CD4-positive, alpha-beta T cell (primary cell): Measurements from ENCODE around the gene PRKAR1B. TPM values are rescaled to one million over a fixed set of nuclear protein-coding genes. Genes with fewer than 3 reads are reported as not detected.

ENCODE experiments used
- ATAC-seq: fragments of 200-7000 bp; cut with Tn5 transposase; one replicate; pipeline ENCODE4 v1.10.0; 2022; ENCODE audit warnings: mild to moderate bottlenecking; ENCODE audit not compliant: poor library complexity
- CTCF ChIA-PET: fragments of 350-600 bp; sonication (Branson Sonifier 250); formaldehyde crosslinking; loops from one replicate; lab custom pipeline; 2021; ENCODE audit warnings: antibody characterized with exemption, inconsistent platforms; lab: Charles Lee
- POLR2A ChIA-PET: fragments of 350-600 bp; sonication (Branson Sonifier 250); formaldehyde crosslinking; loops from one replicate; lab custom pipeline; 2021; ENCODE audit warnings: antibody characterized with exemption, inconsistent platforms; lab: Charles Lee
- DNase-seq, 14 experiments: peaks; one replicate each; pipeline ENCODE4 v3.0.0-alpha.2; 2013 to 2020; ENCODE audit warnings: mixed read lengths in 2 of 14
- H3K27ac ChIP-seq, 2 donors: one replicate each; pipeline versions ENCODE4 v1.5.1 to v1.7.0; 2013; ENCODE audit warnings: low read length in 2 of 2, low read depth in 1 of 2, mild to moderate bottlenecking in 1 of 2
- H3K27me3 ChIP-seq, 2 experiments: 1 replicate in 1 of 2; 2 replicates in 1 of 2; pipeline versions ENCODE4 v1.6.1 to v1.7.0; 2013; ENCODE audit warnings: low read length in 2 of 2, control low read depth in 1 of 2, mild to moderate bottlenecking in 1 of 2, moderate library complexity in 1 of 2; ENCODE audit not compliant: insufficient read depth in 2 of 2, control insufficient read depth in 1 of 2
- H3K36me3 ChIP-seq: one replicate; pipeline ENCODE4 v1.6.1; 2013; ENCODE audit warnings: low read length, control low read depth; ENCODE audit not compliant: insufficient read depth
- H3K4me1 ChIP-seq: one replicate; pipeline ENCODE4 v1.6.1; 2013; ENCODE audit warnings: low read length, control low read depth; ENCODE audit not compliant: insufficient read depth
- H3K4me3 ChIP-seq: one replicate; pipeline ENCODE4 v1.5.1; 2013; ENCODE audit warnings: mild to moderate bottlenecking, low read length, moderate library complexity
- H3K9me3 ChIP-seq, 2 experiments: 1 replicate in 1 of 2; 2 replicates in 1 of 2; pipeline versions ENCODE4 v1.6.1 to v1.7.0; 2013; ENCODE audit warnings: low read length in 2 of 2, mild to moderate bottlenecking in 2 of 2, control low read depth in 1 of 2, moderate library complexity in 1 of 2; ENCODE audit not compliant: control insufficient read depth in 1 of 2, insufficient read depth in 1 of 2
- H3K27ac Mint-ChIP-seq: one replicate; pipeline ENCODE4 v1.8.0; 2020; ENCODE audit warnings: mixed read lengths
- H3K27me3 Mint-ChIP-seq: one replicate; pipeline ENCODE4 v1.8.0; 2021; ENCODE audit warnings: mixed read lengths
- H3K36me3 Mint-ChIP-seq: one replicate; pipeline ENCODE4 v1.8.0; 2021; ENCODE audit warnings: low read depth, mixed read lengths
- H3K4me1 Mint-ChIP-seq: one replicate; pipeline ENCODE4 v1.8.0; 2021; ENCODE audit warnings: low read depth, mixed read lengths
- H3K4me3 Mint-ChIP-seq: one replicate; pipeline ENCODE4 v1.8.0; 2020; ENCODE audit warnings: mild to moderate bottlenecking, mixed read lengths
- H3K9me3 Mint-ChIP-seq: one replicate; pipeline ENCODE4 v1.8.0; 2020; ENCODE audit warnings: mixed read lengths
- intact Hi-C, 2 experiments: fragments of 100-400 bp; cut with DNase I in 1 of 2; cut with micrococcal nuclease in 1 of 2; formaldehyde crosslinking; loops; one replicate each; pipeline versions ENCODE4 v1.15.1 to v1.9.0; 2023 to 2025; cut with DNase I, micrococcal nuclease
- total RNA-seq, 174 experiments: library from RNA in 2 of 174; stranded (reverse) in 2 of 174; gene quantifications; one replicate each; pipeline ENCODE4 v1.2.3 and lab custom pipeline; 2021 to 2026
- TF ChIP-seq, protein P1 (sequence below): fragments of 200-600 bp; IDR thresholded peaks from one replicate; pipeline ENCODE4 v1.8.0; 2022; ENCODE audit warnings: antibody characterized with exemption, mild to moderate bottlenecking

Gene PRKAR1B
- total RNA-seq, 2 experiments from 2014 or later, result 18.8 to 19.5 TPM

DNA sequence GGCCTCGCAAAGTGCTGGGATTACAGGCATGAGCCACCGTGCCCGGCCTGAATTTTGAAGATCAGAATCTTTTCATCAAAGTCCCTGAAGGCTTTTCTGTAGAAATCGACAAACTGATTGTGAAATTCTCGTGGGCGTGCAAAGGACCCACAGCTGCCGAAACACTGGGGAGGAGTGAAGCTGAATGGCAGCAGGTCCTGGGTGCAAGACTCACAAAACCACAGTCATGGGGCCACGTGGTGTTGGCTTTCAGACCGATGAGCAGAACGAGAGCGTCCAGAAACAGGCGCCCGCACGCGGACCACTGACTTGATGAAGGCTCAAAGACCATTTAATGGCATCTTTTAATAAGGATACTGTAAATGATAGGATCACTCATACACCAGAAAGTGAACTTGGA is 24.7 kb upstream of the PRKAR1B start:
- Histone ChIP-seq H3K27me3 (no peaks in the 10 kb centered on the region), H3K4me3 (no peak overlapping the region), H3K36me3 (peaks cover 24% of the 10 kb centered on the region), H3K4me1 (no peaks in the 10 kb centered on the region), H3K27ac (no peak overlapping the region), H3K9me3 (no peaks in the 10 kb centered on the region)
- peaks cover 23% of the 10 kb centered on the region for H3K36me3 Mint-ChIP-seq
- POLR2A ChIA-PET, result no interaction called here
- no peaks in the 10 kb centered on the region for H3K27me3 Mint-ChIP-seq
- no peaks in the 10 kb centered on the region for H3K4me1 Mint-ChIP-seq
- ATAC-seq (no peak), DNase-seq (no peak)
- H3K4me3 Mint-ChIP-seq, result no peak overlapping the region
- no peak overlapping the region for H3K27ac Mint-ChIP-seq
- CTCF ChIA-PET, result no interaction called here
- intact Hi-C loops, result no loop called here
- H3K9me3 Mint-ChIP-seq, result no peaks in the 10 kb centered on the region
- TF ChIP-seq, protein P1, sequence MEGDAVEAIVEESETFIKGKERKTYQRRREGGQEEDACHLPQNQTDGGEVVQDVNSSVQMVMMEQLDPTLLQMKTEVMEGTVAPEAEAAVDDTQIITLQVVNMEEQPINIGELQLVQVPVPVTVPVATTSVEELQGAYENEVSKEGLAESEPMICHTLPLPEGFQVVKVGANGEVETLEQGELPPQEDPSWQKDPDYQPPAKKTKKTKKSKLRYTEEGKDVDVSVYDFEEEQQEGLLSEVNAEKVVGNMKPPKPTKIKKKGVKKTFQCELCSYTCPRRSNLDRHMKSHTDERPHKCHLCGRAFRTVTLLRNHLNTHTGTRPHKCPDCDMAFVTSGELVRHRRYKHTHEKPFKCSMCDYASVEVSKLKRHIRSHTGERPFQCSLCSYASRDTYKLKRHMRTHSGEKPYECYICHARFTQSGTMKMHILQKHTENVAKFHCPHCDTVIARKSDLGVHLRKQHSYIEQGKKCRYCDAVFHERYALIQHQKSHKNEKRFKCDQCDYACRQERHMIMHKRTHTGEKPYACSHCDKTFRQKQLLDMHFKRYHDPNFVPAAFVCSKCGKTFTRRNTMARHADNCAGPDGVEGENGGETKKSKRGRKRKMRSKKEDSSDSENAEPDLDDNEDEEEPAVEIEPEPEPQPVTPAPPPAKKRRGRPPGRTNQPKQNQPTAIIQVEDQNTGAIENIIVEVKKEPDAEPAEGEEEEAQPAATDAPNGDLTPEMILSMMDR, result no peak

DNA sequence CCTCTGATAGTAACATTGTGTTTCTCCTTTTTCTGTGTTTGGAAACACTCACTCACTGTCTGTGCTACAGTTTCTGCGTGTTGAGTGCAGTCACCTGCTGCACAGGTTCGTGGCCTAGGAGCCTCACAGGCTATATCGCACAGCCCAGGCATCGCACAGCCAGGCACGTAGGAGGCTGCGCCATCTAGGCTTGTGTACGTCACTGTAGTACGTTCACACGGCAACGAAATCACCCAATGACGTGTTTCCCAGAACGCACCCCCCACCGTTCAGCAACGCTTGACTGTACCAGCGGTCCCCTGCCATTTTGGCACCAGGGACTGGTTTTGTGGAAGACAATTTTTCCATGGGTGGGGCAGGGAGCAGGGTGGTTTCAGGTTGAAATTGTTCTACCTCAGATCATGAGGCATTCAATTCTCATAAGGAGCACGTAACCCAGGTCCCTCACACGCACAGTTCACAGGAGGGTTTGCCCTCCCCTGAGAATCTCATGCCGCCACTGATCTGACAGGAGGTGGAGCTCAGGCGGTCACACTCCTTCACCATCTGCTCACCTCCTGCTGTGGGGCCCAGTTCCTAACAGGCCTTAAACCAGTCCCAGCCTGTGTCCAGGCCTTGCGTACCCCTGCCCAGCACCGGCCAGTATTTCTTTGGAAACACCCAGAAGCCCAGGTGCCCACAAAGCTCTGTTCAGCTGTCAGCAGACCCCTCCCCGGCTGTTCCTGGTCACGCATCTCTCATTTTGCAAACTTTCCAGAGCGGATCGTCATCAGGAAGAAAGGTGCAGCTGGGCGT is 23.2 kb upstream of the PRKAR1B start:
- CTCF ChIA-PET, result interaction anchor here (1.2 kb wide), 1 partner anchor 428 kb away, joined by 3 read pairs; no protein-coding TSS in a partner anchor
- H3K27me3 Mint-ChIP-seq, result no peaks in the 10 kb centered on the region
- no peak for DNase-seq

DNA sequence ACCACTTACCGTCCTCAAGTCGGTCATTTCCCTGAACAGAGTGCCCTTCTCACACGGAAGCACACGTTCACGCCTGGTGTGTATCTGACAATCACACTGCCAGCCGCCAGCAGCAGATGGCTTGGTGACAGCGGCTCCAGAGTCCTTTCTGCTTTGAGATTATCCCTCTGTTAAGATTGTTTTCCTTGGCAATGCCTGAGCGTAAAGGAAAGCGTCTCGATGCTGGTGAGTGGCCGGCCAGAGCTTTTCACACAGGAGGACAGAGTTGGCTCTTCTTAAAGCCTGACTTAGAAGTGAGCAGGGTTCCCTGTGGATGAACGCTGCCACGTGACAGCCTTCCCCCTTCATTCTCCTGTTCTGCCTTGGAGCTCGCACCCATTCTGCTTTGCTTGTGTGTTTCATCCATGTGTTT is 22.1 kb upstream of the PRKAR1B start:
- intact Hi-C loops, result no loop called here
- Mint-ChIP-seq H3K27me3 (no peaks in the 10 kb centered on the region), H3K4me3 (no peak overlapping the region), H3K36me3 (peaks cover 22% of the 10 kb centered on the region), H3K9me3 (no peaks in the 10 kb centered on the region), H3K4me1 (no peaks in the 10 kb centered on the region), H3K27ac (no peak overlapping the region)
- ChIA-PET POLR2A (no interaction called here), CTCF (no interaction called here)
- H3K27me3 ChIP-seq, result no peaks in the 10 kb centered on the region
- TF ChIP-seq, protein P1, result no peak
- no peaks in the 10 kb centered on the region for H3K4me1 ChIP-seq
- peaks cover 16% of the 10 kb centered on the region for H3K36me3 ChIP-seq
- H3K9me3 ChIP-seq, result peaks cover 0 to 6% of the 10 kb centered on the region in 2 experiments
- DNase-seq, result no peak
- no peak overlapping the region for H3K27ac ChIP-seq
- H3K4me3 ChIP-seq, result no peak overlapping the region
- no peak for ATAC-seq

More for the DNA sequence above, 23.2 kb upstream of the PRKAR1B start:
- Mint-ChIP-seq H3K36me3 (peaks cover 18% of the 10 kb centered on the region), H3K27ac (no peak overlapping the region), H3K4me1 (no peaks in the 10 kb centered on the region), H3K9me3 (no peaks in the 10 kb centered on the region), H3K4me3 (no peak overlapping the region)
- Histone ChIP-seq H3K9me3 (no peaks in the 10 kb centered on the region), H3K4me1 (no peaks in the 10 kb centered on the region), H3K27ac (no peak overlapping the region), H3K27me3 (no peaks in the 10 kb centered on the region), H3K4me3 (no peak overlapping the region), H3K36me3 (peaks cover 21% of the 10 kb centered on the region)
- ATAC-seq, result no peak
- TF ChIP-seq, protein P1, result no peak
- intact Hi-C loops, result no loop called here
- POLR2A ChIA-PET, result no interaction called here
